ENCODE data around the gene GPSM3. TPM values are rescaled to one million over a fixed set of nuclear protein-coding genes. Genes with fewer than 3 reads are reported as not detected.
"Not testable (repeated sequence)": the region's sequence is repeated elsewhere in the genome, so short reads cannot be mapped to it uniquely, and the experiment has no call there.

The GPSM3 gene
- total RNA-seq, 1 experiment from 2014 or later, result 10.4 TPM

DNA sequence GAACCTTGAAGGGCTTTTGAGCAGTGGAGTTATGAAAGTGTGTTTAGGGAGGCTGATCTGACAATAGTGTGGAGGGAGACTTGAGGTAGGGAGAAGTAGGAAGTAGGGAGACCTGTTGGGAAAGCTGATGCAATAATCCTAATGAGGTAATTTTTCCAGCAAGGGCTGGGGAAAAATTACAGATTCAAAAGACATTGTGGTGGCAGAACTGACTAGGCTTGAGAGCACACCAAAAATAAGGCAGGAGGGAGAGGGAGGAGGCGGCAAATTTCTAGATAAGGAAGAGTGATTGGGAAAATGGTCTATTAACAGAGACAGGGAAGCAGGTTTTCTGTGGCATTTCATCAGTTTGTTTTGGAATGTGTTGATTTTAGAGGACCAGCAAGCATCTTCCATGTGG, 46.2 kb downstream of the GPSM3 start:
- Histone ChIP-seq H3K4me1 (replicated peaks; ENCODE audit: insufficient read depth) (peaks cover 32% of the 10 kb centered on the region), H2AFZ (peak overlapping the region; percentile 47), H3F3A (ENCODE audit: insufficient read depth, low read depth) (peaks cover 32% of the 10 kb centered on the region; the same call in 1 of the 2 replicates), H3K27me3 (ENCODE audit: insufficient read depth, low read depth) (no peaks in the 10 kb centered on the region), H3K36me3 (ENCODE audit: low read depth) (no peaks in the 10 kb centered on the region), H3K4me2 (peak overlapping the region; percentile 48), H3K4me3 (peak overlapping the region; percentile 11; the same call in 1 of the 2 replicates), H4K20me1 (ENCODE audit: insufficient read depth) (no peaks in the 10 kb centered on the region), H3K27ac (peak overlapping the region; percentile 82), H3K79me2 (ENCODE audit: low read depth) (no peaks in the 10 kb centered on the region), H3K9me3 (ENCODE audit: insufficient read depth, low read depth) (no peaks in the 10 kb centered on the region), H3K9me2 (ENCODE audit: insufficient read depth) (no peaks in the 10 kb centered on the region)
- TF ChIP-seq CTCF (conservative IDR thresholded peaks at IDR 0.05), result no peak
- BruUV-seq (replicated peaks), result no TSS peak
- CTCF ChIA-PET, result no interaction called here
- POLR2A ChIA-PET (ENCODE audit: unreplicated experiment), result interaction anchor here (0.5 to 0.6 kb wide), 2 partner anchors 8 to 12 kb away, joined by 4 to 6 read pairs; no protein-coding TSS in a partner anchor
- intact Hi-C loops (cut with micrococcal nuclease; ENCODE audit: unreplicated experiment), result no loop called here
- DNase-seq, result no peak

- H3K79me2 ChIP-seq (ENCODE audit: low read depth); H4K20me1 ChIP-seq (ENCODE audit: insufficient read depth); H3K9me3 ChIP-seq (ENCODE audit: insufficient read depth, low read depth); BruUV-seq (replicated peaks); H3K9me2 ChIP-seq (ENCODE audit: insufficient read depth); H3K36me3 ChIP-seq (ENCODE audit: low read depth); H3K4me3 ChIP-seq; H3K27me3 ChIP-seq (ENCODE audit: insufficient read depth, low read depth): not testable (repeated sequence)
- POLR2A ChIA-PET (ENCODE audit: unreplicated experiment), result interaction anchor here (0.5 to 1.1 kb wide), 3 partner anchors 9 to 44 kb away, joined by 3 to 12 read pairs (median 4); no protein-coding TSS in a partner anchor
- Histone ChIP-seq H3F3A (ENCODE audit: insufficient read depth, low read depth) (peaks cover 32% of the 10 kb centered on the region; the same call in 1 of the 2 replicates), H3K4me1 (replicated peaks; ENCODE audit: insufficient read depth) (peaks cover 32% of the 10 kb centered on the region), H3K4me2 (peak overlapping the region; percentile 35), H2AFZ (peak overlapping the region; percentile 76), H3K27ac (peak overlapping the region; percentile 66)
- DNase-seq, result peak; percentile 52 to 70
- intact Hi-C loops (cut with micrococcal nuclease; ENCODE audit: unreplicated experiment), result loop anchor here (1.0 kb wide), 1 partner anchor 14 kb away; the partner anchor contains the start of gene FKBPL
- CTCF ChIA-PET, result interaction anchor here (0.7 kb wide), 1 partner anchor 35 kb away, joined by 3 read pairs; no protein-coding TSS in a partner anchor
These were observed 48.2 kb downstream of the GPSM3 start for GRCh38 chr6:32144238-32144637.

Small RNA genes within 50 kb of the gene (microRNA-seq; reads per million reads assigned to microRNA genes)
- 3.4 reads per million for gene MIR6721 (ENCODE audit: borderline number of aligned reads, borderline replicate concordance)
- gene MIR6833 (ENCODE audit: borderline number of aligned reads, borderline replicate concordance), result not detected

Other genes with a start within 250 kb of the GPSM3 start
- 22.6 and 25.5 TPM in 2 replicates for gene CFB, start 246.5 kb downstream of the GPSM3 start, total RNA-seq (2021)
- 43.0 and 50.8 TPM in 2 replicates for gene NELFE, start 233.7 kb downstream of the GPSM3 start, total RNA-seq (2021)
- 67.9 and 86.0 TPM in 2 replicates for gene SKIC2, start 233.5 kb downstream of the GPSM3 start, total RNA-seq (2021)
- 24.5 and 36.0 TPM in 2 replicates for gene DXO, start 220.5 kb downstream of the GPSM3 start, total RNA-seq (2021)
- gene C4A, start 210.6 kb downstream of the GPSM3 start, total RNA-seq (2021), result 7.0 and 9.3 TPM in 2 replicates
- 7.5 and 8.3 TPM in 2 replicates for gene C4B, start 177.8 kb downstream of the GPSM3 start, total RNA-seq (2021)
- gene CYP21A2, start 154.2 kb downstream of the GPSM3 start, total RNA-seq (2021), result 0.33 TPM in 1 of 2 replicates, not detected in the other
- 15.1 and 22.1 TPM in 2 replicates for gene TNXB, start 83.3 kb downstream of the GPSM3 start, total RNA-seq (2021)
- 87.2 and 102 TPM in 2 replicates for gene ATF6B, start 64.4 kb downstream of the GPSM3 start, total RNA-seq (2021)
- gene FKBPL, start 62.4 kb downstream of the GPSM3 start, total RNA-seq (2021), result 11.6 and 12.6 TPM in 2 replicates
- gene PRRT1, start 40.7 kb downstream of the GPSM3 start, total RNA-seq (2021), result 12.6 and 15.9 TPM in 2 replicates
- gene PPT2, start 38.5 kb downstream of the GPSM3 start, total RNA-seq (2021), result 38.2 and 42.5 TPM in 2 replicates
- gene EGFL8, start 28.0 kb downstream of the GPSM3 start, total RNA-seq (2021), result 23.3 and 26.0 TPM in 2 replicates
- gene AGPAT1, start 16.6 kb downstream of the GPSM3 start, total RNA-seq (2021), result 58.9 and 61.7 TPM in 2 replicates
- 45.6 and 51.3 TPM in 2 replicates for gene RNF5, start 14.2 kb downstream of the GPSM3 start, total RNA-seq (2021)
- gene AGER, start 8.4 kb downstream of the GPSM3 start, total RNA-seq (2021), result 18.1 and 20.4 TPM in 2 replicates
- gene PBX2, start 2.4 kb downstream of the GPSM3 start, total RNA-seq (2021), result 88.2 and 89.3 TPM in 2 replicates
- 1.2 and 1.5 TPM in 2 replicates for gene NOTCH4, start 31.4 kb upstream of the GPSM3 start, total RNA-seq (2021)
- not detected in 2 replicates for gene TSBP1, start 179.3 kb upstream of the GPSM3 start, total RNA-seq (2021)
- gene BTNL2, start 214.5 kb upstream of the GPSM3 start, total RNA-seq (2021), result not detected in 2 replicates
- not detected in 2 replicates for gene HLA-DRA, start 247.2 kb upstream of the GPSM3 start, total RNA-seq (2021)

All from PC-9 (cell line).